Measurements from ENCODE around the gene RANBP10.

DNA sequence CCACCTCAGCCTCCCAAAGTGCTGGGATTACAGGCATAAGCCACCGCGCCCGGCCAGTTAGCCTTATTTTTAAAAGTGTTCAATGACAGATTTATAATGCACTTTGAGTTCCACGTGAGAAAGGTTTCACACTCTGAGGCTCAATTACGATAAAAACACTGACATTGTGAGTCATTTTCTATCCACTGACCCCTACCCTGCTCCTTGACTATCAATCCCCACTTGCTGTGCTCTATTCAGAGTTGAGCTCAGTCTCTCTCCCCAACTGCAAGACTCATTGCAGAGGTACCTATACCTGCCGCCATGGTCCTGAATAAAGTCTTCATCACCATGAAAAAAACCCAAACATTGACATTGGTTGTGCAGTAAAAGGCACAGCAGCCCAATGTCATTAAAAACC lies 95.8 kb downstream of the RANBP10 start:
- TF ChIP-seq, protein P1, sequence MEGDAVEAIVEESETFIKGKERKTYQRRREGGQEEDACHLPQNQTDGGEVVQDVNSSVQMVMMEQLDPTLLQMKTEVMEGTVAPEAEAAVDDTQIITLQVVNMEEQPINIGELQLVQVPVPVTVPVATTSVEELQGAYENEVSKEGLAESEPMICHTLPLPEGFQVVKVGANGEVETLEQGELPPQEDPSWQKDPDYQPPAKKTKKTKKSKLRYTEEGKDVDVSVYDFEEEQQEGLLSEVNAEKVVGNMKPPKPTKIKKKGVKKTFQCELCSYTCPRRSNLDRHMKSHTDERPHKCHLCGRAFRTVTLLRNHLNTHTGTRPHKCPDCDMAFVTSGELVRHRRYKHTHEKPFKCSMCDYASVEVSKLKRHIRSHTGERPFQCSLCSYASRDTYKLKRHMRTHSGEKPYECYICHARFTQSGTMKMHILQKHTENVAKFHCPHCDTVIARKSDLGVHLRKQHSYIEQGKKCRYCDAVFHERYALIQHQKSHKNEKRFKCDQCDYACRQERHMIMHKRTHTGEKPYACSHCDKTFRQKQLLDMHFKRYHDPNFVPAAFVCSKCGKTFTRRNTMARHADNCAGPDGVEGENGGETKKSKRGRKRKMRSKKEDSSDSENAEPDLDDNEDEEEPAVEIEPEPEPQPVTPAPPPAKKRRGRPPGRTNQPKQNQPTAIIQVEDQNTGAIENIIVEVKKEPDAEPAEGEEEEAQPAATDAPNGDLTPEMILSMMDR (IDR thresholded peaks at IDR 0.05; ENCODE audit: insufficient read depth, low read length): no peak
- TF ChIP-seq POLR2AphosphoS5 (IDR thresholded peaks at IDR 0.05; ENCODE audit: low read depth) (no peak), GABPA (IDR thresholded peaks at IDR 0.05; ENCODE audit: low read depth) (no peak), SPI1 (IDR thresholded peaks at IDR 0.05; ENCODE audit: borderline replicate concordance, low read depth) (no peak)
- TF ChIP-seq, protein P2, sequence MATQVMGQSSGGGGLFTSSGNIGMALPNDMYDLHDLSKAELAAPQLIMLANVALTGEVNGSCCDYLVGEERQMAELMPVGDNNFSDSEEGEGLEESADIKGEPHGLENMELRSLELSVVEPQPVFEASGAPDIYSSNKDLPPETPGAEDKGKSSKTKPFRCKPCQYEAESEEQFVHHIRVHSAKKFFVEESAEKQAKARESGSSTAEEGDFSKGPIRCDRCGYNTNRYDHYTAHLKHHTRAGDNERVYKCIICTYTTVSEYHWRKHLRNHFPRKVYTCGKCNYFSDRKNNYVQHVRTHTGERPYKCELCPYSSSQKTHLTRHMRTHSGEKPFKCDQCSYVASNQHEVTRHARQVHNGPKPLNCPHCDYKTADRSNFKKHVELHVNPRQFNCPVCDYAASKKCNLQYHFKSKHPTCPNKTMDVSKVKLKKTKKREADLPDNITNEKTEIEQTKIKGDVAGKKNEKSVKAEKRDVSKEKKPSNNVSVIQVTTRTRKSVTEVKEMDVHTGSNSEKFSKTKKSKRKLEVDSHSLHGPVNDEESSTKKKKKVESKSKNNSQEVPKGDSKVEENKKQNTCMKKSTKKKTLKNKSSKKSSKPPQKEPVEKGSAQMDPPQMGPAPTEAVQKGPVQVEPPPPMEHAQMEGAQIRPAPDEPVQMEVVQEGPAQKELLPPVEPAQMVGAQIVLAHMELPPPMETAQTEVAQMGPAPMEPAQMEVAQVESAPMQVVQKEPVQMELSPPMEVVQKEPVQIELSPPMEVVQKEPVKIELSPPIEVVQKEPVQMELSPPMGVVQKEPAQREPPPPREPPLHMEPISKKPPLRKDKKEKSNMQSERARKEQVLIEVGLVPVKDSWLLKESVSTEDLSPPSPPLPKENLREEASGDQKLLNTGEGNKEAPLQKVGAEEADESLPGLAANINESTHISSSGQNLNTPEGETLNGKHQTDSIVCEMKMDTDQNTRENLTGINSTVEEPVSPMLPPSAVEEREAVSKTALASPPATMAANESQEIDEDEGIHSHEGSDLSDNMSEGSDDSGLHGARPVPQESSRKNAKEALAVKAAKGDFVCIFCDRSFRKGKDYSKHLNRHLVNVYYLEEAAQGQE (IDR thresholded peaks at IDR 0.05; ENCODE audit: insufficient replicate concordance, low read depth): no peak

All from HL-60 (cell line).